ENCODE measurements around the gene SIGLEC6. TPM values are rescaled to one million over a fixed set of nuclear protein-coding genes. Genes with fewer than 3 reads are reported as not detected.

The SIGLEC6 gene
- total and polyA plus RNA-seq, 2 experiments from 2014 or later, result not detected

DNA sequence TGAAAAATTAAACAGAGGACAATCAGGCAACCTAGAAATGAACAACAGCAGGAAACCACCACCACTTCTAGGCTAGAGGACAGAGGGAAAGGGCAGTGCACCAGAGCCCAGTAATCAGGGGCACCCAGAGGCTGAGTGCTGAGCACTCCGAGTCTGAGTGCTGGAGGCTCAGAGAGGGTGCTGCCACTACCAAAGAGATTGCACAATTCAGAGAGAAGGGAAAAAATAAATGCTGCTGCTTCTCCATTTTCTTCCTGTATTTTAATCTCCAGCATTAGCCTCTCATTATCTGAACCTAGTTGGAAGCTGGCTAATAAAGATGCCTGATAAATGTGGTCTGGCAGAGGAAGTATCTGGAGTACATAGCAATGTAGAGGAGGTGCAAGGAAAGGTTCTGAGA, 27.8 kb upstream of the SIGLEC6 start:
- no peaks in the 10 kb centered on the region for H3K27me3 ChIP-seq (replicated peaks; ENCODE audit: insufficient read depth)
- no peaks in the 10 kb centered on the region for H3F3A ChIP-seq (ENCODE audit: insufficient read depth)
- no peak overlapping the region for H3K27ac ChIP-seq
- no peaks in the 10 kb centered on the region for H3K79me2 ChIP-seq (ENCODE audit: insufficient read depth)
- no peak for DNase-seq
- H3K36me3 ChIP-seq (ENCODE audit: low read depth), result no peaks in the 10 kb centered on the region
- H3K4me2 ChIP-seq (ENCODE audit: unreplicated experiment), result no peak overlapping the region
- in situ Hi-C loops (cut with MboI), result no loop called here
- no peak overlapping the region for H3K9ac ChIP-seq
- H3K4me1 ChIP-seq (ENCODE audit: insufficient read depth), result no peaks in the 10 kb centered on the region
- TF ChIP-seq EZH2phosphoT487 (IDR thresholded peaks at IDR 0.05; ENCODE audit: insufficient read depth, low read depth) (no peak), EZH2 (IDR thresholded peaks at IDR 0.05; ENCODE audit: insufficient read depth, poor library complexity, severe bottlenecking) (no peak)
- H3K4me3 ChIP-seq, result no peak overlapping the region
- no peak overlapping the region for H2AFZ ChIP-seq
- no peaks in the 10 kb centered on the region for H3K9me3 ChIP-seq (ENCODE audit: low read depth)
- H4K20me1 ChIP-seq (ENCODE audit: insufficient read depth), result no peaks in the 10 kb centered on the region
- 5 to 10% methylated on average over 1 of the region's 1 CpG for WGBS, 2 experiments (ENCODE audit: low coverage in 1 of 2, low lambda C conversion rate in 2 of 2, missing lambda C conversion rate in 2 of 2)
- H3K9me2 ChIP-seq (ENCODE audit: insufficient read depth), result no peaks in the 10 kb centered on the region

- in situ Hi-C loops (cut with MboI), result no loop called here
These were observed 21.7 kb upstream of the SIGLEC6 start for GRCh38 chr19:51552996-51553725.

DNA sequence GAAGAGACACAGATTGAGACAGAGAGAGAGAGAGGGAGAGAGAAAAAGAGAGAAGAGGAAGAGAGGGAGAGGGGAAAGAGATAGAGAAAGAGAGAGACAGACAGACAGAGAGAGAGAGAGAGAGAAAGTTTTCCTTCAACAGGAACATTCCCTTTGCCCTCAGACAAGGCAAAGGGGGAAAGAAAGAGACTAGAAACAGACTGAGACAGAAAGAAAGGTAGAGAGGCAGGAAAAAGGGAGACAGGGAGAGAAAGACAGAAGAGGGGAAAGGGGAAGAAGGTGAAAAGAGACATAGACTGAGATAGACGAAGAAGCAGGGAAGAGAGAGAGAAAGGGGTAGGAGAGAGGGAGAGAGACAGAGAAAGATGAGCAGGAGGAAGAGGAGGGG, 21.1 kb upstream of the SIGLEC6 start:
- Histone ChIP-seq H3K9me3 (ENCODE audit: low read depth) (no peaks in the 10 kb centered on the region), H3K27me3 (replicated peaks; ENCODE audit: insufficient read depth) (no peaks in the 10 kb centered on the region), H3K9ac (no peak overlapping the region), H3K27ac (no peak overlapping the region), H3K36me3 (ENCODE audit: low read depth) (no peaks in the 10 kb centered on the region), H3K9me2 (ENCODE audit: insufficient read depth) (no peaks in the 10 kb centered on the region), H4K20me1 (ENCODE audit: insufficient read depth) (no peaks in the 10 kb centered on the region), H2AFZ (no peak overlapping the region), H3K4me1 (ENCODE audit: insufficient read depth) (no peaks in the 10 kb centered on the region), H3K4me3 (no peak overlapping the region), H3F3A (ENCODE audit: insufficient read depth) (no peaks in the 10 kb centered on the region), H3K79me2 (ENCODE audit: insufficient read depth) (no peaks in the 10 kb centered on the region), H3K4me2 (ENCODE audit: unreplicated experiment) (no peak overlapping the region)
- TF ChIP-seq EZH2 (IDR thresholded peaks at IDR 0.05; ENCODE audit: insufficient read depth, poor library complexity, severe bottlenecking) (no peak), EZH2phosphoT487 (IDR thresholded peaks at IDR 0.05; ENCODE audit: insufficient read depth, low read depth) (no peak)
- WGBS, 2 experiments (ENCODE audit: low coverage in 1 of 2, low lambda C conversion rate in 2 of 2, missing lambda C conversion rate in 2 of 2), result 3% methylated on average over 1 of the region's 1 CpG; no CpG with 5 or more reads in 1 of the 2 experiments
- in situ Hi-C loops (cut with MboI), result no loop called here
- DNase-seq, result no peak

More at GRCh38 chr19:51552996-51553725, 21.7 kb upstream of the SIGLEC6 start:
- WGBS, 2 experiments (ENCODE audit: low coverage in 1 of 2, low lambda C conversion rate in 2 of 2, missing lambda C conversion rate in 2 of 2), result 4 to 5% methylated on average over 17 to 20 of the region's 20 CpGs
- Histone ChIP-seq H3K27me3 (replicated peaks; ENCODE audit: insufficient read depth) (no peaks in the 10 kb centered on the region), H3K4me1 (ENCODE audit: insufficient read depth) (no peaks in the 10 kb centered on the region), H3K9me3 (ENCODE audit: low read depth) (no peaks in the 10 kb centered on the region), H3K4me2 (ENCODE audit: unreplicated experiment) (no peak overlapping the region), H3K27ac (no peak overlapping the region), H4K20me1 (ENCODE audit: insufficient read depth) (no peaks in the 10 kb centered on the region), H3F3A (ENCODE audit: insufficient read depth) (no peaks in the 10 kb centered on the region), H3K9ac (no peak overlapping the region), H3K4me3 (no peak overlapping the region), H3K36me3 (ENCODE audit: low read depth) (no peaks in the 10 kb centered on the region), H2AFZ (no peak overlapping the region), H3K9me2 (ENCODE audit: insufficient read depth) (no peaks in the 10 kb centered on the region), H3K79me2 (ENCODE audit: insufficient read depth) (no peaks in the 10 kb centered on the region)
- TF ChIP-seq EZH2 (IDR thresholded peaks at IDR 0.05; ENCODE audit: insufficient read depth, poor library complexity, severe bottlenecking) (no peak), EZH2phosphoT487 (IDR thresholded peaks at IDR 0.05; ENCODE audit: insufficient read depth, low read depth) (no peak)
- peak; percentile 76 for DNase-seq

DNA sequence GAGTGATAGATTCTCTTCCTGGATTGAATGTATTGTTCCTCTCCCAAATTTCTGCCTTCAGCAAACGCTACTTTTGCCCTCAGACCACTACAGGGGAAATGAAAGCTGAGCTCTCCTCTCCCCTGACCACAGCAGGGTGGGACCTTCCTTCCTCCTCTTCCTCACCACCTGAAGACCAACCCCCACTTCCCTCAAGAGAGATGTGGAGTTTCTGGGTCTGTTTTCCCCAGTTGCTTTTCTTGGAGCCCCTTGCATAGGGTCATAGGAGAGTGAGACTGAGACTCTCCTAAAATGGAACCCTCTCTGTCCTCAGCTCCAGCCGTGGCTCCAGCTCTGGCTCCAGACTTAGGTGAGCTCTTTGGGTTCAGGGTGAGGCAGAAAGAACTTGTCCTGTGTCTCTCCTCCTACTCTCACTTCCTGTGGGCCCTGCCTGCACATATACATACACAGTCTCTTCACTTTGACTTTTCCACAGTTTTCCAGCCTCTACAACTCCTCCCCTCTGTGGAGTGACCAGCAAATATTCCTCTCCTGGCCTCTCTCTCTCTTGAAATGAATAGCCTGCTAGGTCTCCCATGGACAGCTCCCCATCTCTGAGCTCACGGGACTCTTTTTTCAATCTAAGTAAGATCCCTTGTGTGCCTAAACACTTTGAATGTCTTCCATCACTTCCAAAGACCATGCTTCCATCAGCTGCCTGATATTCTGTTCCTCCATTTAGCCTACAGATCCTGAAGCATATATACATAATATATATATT, 20.4 kb upstream of the SIGLEC6 start:
- TF ChIP-seq EZH2phosphoT487 (IDR thresholded peaks at IDR 0.05; ENCODE audit: insufficient read depth, low read depth) (no peak), EZH2 (IDR thresholded peaks at IDR 0.05; ENCODE audit: insufficient read depth, poor library complexity, severe bottlenecking) (no peak)
- Histone ChIP-seq H3K9me3 (ENCODE audit: low read depth) (no peaks in the 10 kb centered on the region), H3K27me3 (replicated peaks; ENCODE audit: insufficient read depth) (no peaks in the 10 kb centered on the region), H3K79me2 (ENCODE audit: insufficient read depth) (no peaks in the 10 kb centered on the region), H3K4me3 (no peak overlapping the region), H3K4me1 (ENCODE audit: insufficient read depth) (no peaks in the 10 kb centered on the region), H2AFZ (no peak overlapping the region), H3K4me2 (ENCODE audit: unreplicated experiment) (no peak overlapping the region), H4K20me1 (ENCODE audit: insufficient read depth) (no peaks in the 10 kb centered on the region), H3K36me3 (ENCODE audit: low read depth) (no peaks in the 10 kb centered on the region), H3K27ac (no peak overlapping the region), H3K9ac (no peak overlapping the region), H3F3A (ENCODE audit: insufficient read depth) (no peaks in the 10 kb centered on the region), H3K9me2 (ENCODE audit: insufficient read depth) (no peaks in the 10 kb centered on the region)
- 11 to 19% methylated on average over 3 of the region's 3 CpGs for WGBS, 2 experiments (ENCODE audit: low coverage in 1 of 2, low lambda C conversion rate in 2 of 2, missing lambda C conversion rate in 2 of 2)
- in situ Hi-C loops (cut with MboI), result no loop called here
- no peak for DNase-seq
